ENCODE measurements around the gene FAM163B. TPM values are rescaled to one million over a fixed set of nuclear protein-coding genes. Genes with fewer than 3 reads are reported as not detected.

FAM163B gene
- total and polyA plus RNA-seq, 9 of the 15 experiments (the other 6 are each of a cell fraction or from before 2014, with no cell fraction given): not detected

DNA sequence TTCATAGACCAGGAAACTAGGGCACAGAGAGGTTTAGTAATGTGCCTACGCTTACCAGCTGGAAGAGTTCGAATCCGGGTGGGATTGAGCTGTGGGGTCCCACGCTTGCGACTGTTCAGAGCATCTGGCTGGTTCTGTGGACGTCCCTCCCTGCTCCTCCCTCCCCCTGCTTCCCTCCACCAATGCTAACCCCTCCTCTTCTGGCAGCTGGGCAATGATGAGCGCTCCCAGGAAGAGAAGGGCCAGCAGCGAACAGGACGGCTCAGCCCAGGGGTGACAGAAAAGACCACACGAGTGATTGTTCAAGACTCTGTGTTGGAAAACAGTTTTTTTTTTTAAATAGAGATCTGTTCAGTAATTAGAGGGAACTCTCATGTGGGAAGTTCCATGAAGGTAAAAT lies 6.9 kb downstream of the FAM163B start (continued):
- TF ChIP-seq, protein P1, sequence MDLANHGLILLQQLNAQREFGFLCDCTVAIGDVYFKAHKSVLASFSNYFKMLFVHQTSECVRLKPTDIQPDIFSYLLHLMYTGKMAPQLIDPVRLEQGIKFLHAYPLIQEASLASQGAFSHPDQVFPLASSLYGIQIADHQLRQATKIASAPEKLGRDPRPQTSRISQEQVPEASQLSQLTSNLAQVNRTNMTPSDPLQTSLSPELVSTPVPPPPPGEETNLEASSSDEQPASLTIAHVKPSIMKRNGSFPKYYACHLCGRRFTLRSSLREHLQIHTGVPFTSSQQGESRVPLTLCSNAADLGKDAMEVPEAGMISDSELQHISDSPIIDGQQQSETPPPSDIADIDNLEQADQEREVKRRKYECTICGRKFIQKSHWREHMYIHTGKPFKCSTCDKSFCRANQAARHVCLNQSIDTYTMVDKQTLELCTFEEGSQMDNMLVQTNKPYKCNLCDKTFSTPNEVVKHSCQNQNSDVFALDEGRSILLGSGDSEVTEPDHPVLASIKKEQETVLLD (IDR thresholded peaks at IDR 0.05): no peak
- TF ChIP-seq RHOXF2B (CRISPR knock-in tag; conservative IDR thresholded peaks at IDR 0.05) (no peak), EGR1 (conservative IDR thresholded peaks at IDR 0.05) (no peak), ZNF507 (tag; conservative IDR thresholded peaks at IDR 0.05) (no peak)
- TF ChIP-seq, protein P2, sequence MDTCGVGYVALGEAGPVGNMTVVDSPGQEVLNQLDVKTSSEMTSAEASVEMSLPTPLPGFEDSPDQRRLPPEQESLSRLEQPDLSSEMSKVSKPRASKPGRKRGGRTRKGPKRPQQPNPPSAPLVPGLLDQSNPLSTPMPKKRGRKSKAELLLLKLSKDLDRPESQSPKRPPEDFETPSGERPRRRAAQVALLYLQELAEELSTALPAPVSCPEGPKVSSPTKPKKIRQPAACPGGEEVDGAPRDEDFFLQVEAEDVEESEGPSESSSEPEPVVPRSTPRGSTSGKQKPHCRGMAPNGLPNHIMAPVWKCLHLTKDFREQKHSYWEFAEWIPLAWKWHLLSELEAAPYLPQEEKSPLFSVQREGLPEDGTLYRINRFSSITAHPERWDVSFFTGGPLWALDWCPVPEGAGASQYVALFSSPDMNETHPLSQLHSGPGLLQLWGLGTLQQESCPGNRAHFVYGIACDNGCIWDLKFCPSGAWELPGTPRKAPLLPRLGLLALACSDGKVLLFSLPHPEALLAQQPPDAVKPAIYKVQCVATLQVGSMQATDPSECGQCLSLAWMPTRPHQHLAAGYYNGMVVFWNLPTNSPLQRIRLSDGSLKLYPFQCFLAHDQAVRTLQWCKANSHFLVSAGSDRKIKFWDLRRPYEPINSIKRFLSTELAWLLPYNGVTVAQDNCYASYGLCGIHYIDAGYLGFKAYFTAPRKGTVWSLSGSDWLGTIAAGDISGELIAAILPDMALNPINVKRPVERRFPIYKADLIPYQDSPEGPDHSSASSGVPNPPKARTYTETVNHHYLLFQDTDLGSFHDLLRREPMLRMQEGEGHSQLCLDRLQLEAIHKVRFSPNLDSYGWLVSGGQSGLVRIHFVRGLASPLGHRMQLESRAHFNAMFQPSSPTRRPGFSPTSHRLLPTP (IDR thresholded peaks at IDR 0.05; ENCODE audit: borderline replicate concordance, extremely low read depth, insufficient read length): no peak

DNA sequence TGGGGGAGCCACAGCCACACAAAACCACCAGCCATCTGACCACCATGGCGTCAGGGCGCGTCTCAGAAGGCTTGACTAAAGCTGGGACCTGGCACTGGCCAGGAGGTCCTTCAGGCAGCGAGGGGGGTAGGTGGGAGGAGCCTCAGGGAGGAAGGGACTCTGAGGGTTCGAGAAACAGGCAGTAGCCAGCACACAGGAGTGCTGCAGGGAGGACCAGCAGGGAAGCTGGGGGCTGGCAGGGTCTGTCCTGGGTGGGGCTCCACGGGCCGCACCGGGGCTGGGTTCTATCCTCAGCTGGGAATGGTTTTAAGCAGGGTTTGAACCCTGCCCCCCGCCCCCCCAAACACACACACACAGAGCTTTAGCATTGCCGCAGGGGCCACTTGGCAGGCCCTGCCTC lies 7.4 kb downstream of the FAM163B start:
- H3K36me3 ChIP-seq (ENCODE audit: control insufficient read depth, insufficient read depth, low read length): no peaks in the 10 kb centered on the region
- no peak for ATAC-seq
- TF ChIP-seq, protein P3, sequence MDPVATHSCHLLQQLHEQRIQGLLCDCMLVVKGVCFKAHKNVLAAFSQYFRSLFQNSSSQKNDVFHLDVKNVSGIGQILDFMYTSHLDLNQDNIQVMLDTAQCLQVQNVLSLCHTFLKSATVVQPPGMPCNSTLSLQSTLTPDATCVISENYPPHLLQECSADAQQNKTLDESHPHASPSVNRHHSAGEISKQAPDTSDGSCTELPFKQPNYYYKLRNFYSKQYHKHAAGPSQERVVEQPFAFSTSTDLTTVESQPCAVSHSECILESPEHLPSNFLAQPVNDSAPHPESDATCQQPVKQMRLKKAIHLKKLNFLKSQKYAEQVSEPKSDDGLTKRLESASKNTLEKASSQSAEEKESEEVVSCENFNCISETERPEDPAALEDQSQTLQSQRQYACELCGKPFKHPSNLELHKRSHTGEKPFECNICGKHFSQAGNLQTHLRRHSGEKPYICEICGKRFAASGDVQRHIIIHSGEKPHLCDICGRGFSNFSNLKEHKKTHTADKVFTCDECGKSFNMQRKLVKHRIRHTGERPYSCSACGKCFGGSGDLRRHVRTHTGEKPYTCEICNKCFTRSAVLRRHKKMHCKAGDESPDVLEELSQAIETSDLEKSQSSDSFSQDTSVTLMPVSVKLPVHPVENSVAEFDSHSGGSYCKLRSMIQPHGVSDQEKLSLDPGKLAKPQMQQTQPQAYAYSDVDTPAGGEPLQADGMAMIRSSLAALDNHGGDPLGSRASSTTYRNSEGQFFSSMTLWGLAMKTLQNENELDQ (CRISPR knock-in tag; IDR thresholded peaks at IDR 0.05; ENCODE audit: borderline replicate concordance): no peak
- no peak for TF ChIP-seq PHB2 (IDR thresholded peaks at IDR 0.05; ENCODE audit: low read depth)
- no peak for TF ChIP-seq MCM2 (IDR thresholded peaks at IDR 0.05; ENCODE audit: low read depth)
- no peak for TF ChIP-seq HMG20B (CRISPR knock-in tag; IDR thresholded peaks at IDR 0.05)
- TF ChIP-seq HMGN3 (IDR thresholded peaks at IDR 0.05; ENCODE audit: borderline replicate concordance, extremely low read depth, insufficient read length, low read depth, low read length): no peak
- TF ChIP-seq, protein P4, sequence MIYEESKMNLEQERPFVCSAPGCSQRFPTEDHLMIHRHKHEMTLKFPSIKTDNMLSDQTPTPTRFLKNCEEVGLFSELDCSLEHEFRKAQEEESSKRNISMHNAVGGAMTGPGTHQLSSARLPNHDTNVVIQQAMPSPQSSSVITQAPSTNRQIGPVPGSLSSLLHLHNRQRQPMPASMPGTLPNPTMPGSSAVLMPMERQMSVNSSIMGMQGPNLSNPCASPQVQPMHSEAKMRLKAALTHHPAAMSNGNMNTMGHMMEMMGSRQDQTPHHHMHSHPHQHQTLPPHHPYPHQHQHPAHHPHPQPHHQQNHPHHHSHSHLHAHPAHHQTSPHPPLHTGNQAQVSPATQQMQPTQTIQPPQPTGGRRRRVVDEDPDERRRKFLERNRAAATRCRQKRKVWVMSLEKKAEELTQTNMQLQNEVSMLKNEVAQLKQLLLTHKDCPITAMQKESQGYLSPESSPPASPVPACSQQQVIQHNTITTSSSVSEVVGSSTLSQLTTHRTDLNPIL (CRISPR knock-in tag; IDR thresholded peaks at IDR 0.05): no peak
- no peak for TF ChIP-seq HOXB6 (CRISPR knock-in tag; IDR thresholded peaks at IDR 0.05; ENCODE audit: borderline replicate concordance)

More for the DNA sequence above, 7.4 kb downstream of the FAM163B start:
- Histone ChIP-seq H3K27ac (ENCODE audit: extremely low read depth, low read depth, low read length) (no peak overlapping the region), H2AFZ (ENCODE audit: low read depth, low read length) (no peak overlapping the region), H3K27me3 (ENCODE audit: control insufficient read depth in 2 of 2, insufficient read depth in 2 of 2, low read length in 2 of 2) (peaks cover 9 to 43% of the 10 kb centered on the region in 2 experiments; a peak in 4 of 5 replicates), H4K20me1 (replicated peaks; ENCODE audit: control insufficient read depth, insufficient read depth, low read length) (peaks cover 6% of the 10 kb centered on the region; the same call in 1 of the 2 replicates), H3K9ac (ENCODE audit: insufficient read depth in 1 of 2, low read depth in 2 of 2, low read length in 2 of 2) (no peak overlapping the region), H3K9me3 (replicated peaks; ENCODE audit: control insufficient read depth, insufficient read depth, low read depth, low read length) (no peaks in the 10 kb centered on the region; the same call in 1 of the 2 replicates), H3K9me1 (ENCODE audit: control insufficient read depth, insufficient read depth, low read length) (no peaks in the 10 kb centered on the region), H3K4me1 (replicated peaks in 1 of 2; ENCODE audit: control insufficient read depth in 2 of 2, insufficient read depth in 2 of 2, low read length in 2 of 2) (0 out of 5 replicates have a peak, but pooled peaks cover 0 to 3% of the 10 kb centered on the region in 2 experiments), H3K4me2 (ENCODE audit: insufficient read depth, low read length) (no peak overlapping the region), H3K4me3 (no peak overlapping the region), H3K79me2 (ENCODE audit: control insufficient read depth, insufficient read depth, low read length) (no peaks in the 10 kb centered on the region)
- ChIA-PET POLR2A (no interaction called here), CTCF (ENCODE audit: low intra/inter-chr PET ratio) (no interaction called here)
- in situ Hi-C loops (cut with MboI) (no loop called here), intact Hi-C loops (cut with micrococcal nuclease) (no loop called here)
- whole genome bisulfite sequencing (ENCODE audit: insufficient coverage, low coverage, missing lambda C conversion rate): 1% methylated on average over 9 of the region's 10 CpGs
- no peak for DNase-seq (ENCODE audit: extremely low read depth in 1 of 4, low spot score in 3 of 4)
- no TSS peak for BruUV-seq (replicated peaks)
- FAIRE-seq: no peak

Measured in K562 (cell line).